ENCODE results near the gene TMEM107. TPM values are rescaled to one million over a fixed set of nuclear protein-coding genes. Genes with fewer than 3 reads are reported as not detected.

Gene TMEM107
- total RNA-seq, 1 experiment from 2014 or later = 134 TPM

DNA sequence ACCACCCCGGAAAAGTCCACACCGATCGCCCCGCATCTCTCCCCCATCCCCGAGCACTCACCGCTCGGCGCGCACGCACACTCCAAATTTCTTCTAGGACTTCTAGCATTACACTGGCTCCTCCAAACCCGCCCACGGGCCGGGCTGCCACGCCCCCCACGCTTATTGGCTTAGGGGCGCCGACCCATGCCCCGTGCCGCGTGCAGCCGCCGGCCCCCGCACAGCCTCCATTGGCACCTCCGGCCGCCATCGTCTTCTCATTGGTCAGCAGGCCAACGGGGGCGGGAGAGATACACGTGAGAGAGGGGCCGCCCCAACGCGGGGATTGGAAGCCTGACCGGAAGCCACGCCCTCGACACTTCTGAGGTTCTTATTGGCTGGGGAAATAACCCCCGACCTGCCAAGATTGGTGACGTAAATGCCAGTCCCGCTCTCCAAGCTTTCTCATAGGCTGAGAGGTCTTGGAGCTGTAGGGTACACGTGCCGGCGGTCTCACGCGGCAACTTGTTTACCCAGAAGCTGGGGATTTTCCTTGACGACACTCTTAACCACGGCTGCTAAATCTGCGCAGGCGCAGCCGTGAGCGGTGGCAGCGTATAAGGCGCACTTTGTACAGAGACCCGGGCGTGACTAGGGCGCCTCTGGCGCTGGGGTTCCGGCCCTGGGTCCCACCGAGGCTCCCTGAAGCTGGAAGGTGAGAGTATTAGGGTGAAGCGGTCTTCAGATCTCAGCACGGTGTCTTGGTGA, 19.8 kb downstream of the TMEM107 start:
- Histone ChIP-seq H2AFZ (ENCODE audit: low read length) (peak overlapping the region; percentile 83), H3K27ac (ENCODE audit: low read length) (peak overlapping the region; percentile 83), H4K20me1 (ENCODE audit: insufficient read depth, low read depth, low read length) (peaks cover 3% of the 10 kb centered on the region; the same call in 1 of the 2 replicates), H3K4me3 (ENCODE audit: low read length) (peak overlapping the region; percentile 94), H3K9me2 (replicated peaks; ENCODE audit: insufficient read depth, low read length) (no peaks in the 10 kb centered on the region), H3K36me3 (ENCODE audit: insufficient read depth, low read length) (peaks cover 9% of the 10 kb centered on the region; the same call in 1 of the 2 replicates), H3K4me1 (ENCODE audit: low read length) (peaks cover 69% of the 10 kb centered on the region), H3K4me2 (ENCODE audit: low read depth, low read length, poor library complexity, severe bottlenecking) (peak overlapping the region; percentile 96), H3K9me3 (ENCODE audit: low read length) (no peaks in the 10 kb centered on the region), H3K27me3 (ENCODE audit: low read length) (no peaks in the 10 kb centered on the region), H3K79me2 (ENCODE audit: low read length) (peaks cover 40% of the 10 kb centered on the region), H3K9ac (ENCODE audit: low read length) (peak overlapping the region; percentile 90)
- DNase-seq = peak; percentile 100

DNA sequence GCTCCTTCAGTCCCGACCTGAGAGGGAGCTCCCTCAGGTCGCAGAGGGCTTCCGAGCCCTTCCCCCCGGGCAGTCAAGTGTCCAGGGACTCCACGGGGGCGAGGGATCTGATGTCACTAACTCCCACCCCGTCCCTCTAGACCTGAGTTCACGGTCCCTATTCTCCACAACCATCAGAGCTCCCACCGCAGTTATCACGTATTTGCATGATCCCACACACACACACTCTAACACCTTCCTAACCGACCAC, 20.3 kb downstream of the TMEM107 start:
- Histone ChIP-seq H3K27me3 (ENCODE audit: low read length) (no peaks in the 10 kb centered on the region), H3K27ac (ENCODE audit: low read length) (no peak overlapping the region), H3K9me2 (replicated peaks; ENCODE audit: insufficient read depth, low read length) (no peaks in the 10 kb centered on the region), H3K79me2 (ENCODE audit: low read length) (peaks cover 39% of the 10 kb centered on the region), H3K4me2 (ENCODE audit: low read depth, low read length, poor library complexity, severe bottlenecking) (peak overlapping the region; percentile 96), H2AFZ (ENCODE audit: low read length) (peak overlapping the region; percentile 42; the same call in 1 of the 2 replicates), H3K36me3 (ENCODE audit: insufficient read depth, low read length) (peaks cover 8% of the 10 kb centered on the region; the same call in 1 of the 2 replicates), H4K20me1 (ENCODE audit: insufficient read depth, low read depth, low read length) (0 out of 2 replicates have a peak, but pooled peaks cover under 1% of the 10 kb centered on the region), H3K4me3 (ENCODE audit: low read length) (peak overlapping the region; percentile 94), H3K9ac (ENCODE audit: low read length) (peak overlapping the region; percentile 80), H3K4me1 (ENCODE audit: low read length) (peaks cover 67% of the 10 kb centered on the region), H3K9me3 (ENCODE audit: low read length) (no peaks in the 10 kb centered on the region)
- DNase-seq = no peak

DNA sequence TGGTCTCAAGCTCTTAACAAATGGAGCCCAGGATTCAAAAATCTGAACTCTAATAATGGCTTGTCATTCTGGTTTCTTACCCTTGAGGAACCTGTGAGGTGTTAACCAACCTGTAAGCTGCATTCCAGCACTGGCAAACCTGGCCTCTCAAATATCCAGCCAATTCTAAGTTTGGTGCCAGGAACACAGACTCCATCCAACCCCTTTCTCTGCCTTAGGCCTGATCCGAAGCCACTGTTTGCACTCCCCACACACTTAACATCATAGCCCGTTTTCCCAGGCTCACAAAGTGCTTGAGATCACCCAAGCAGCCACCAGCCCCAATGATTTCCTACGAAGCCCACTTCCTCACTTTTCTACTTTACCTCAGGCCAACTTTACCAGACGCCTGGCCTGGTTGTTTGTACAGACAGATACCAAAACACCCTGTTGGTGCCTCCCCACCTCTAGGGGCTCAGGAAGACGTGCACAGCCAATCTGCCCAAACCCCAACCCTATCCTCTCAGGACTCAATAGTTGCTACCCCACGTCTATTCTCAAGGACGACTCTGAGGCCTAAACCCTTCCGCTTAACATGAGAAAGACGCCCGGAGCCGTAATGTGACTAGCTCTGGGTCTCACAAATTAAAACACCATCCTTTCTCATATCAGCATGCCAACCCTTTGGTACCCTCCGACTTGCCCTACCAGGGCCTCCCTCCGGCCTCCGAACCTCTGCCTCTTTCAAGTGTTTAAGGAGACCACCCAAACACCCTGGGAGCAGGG, 20.8 kb downstream of the TMEM107 start:
- H3K4me2 ChIP-seq (ENCODE audit: low read depth, low read length, poor library complexity, severe bottlenecking) = peak overlapping the region; percentile 96
- H3K9me3 ChIP-seq (ENCODE audit: low read length) = no peaks in the 10 kb centered on the region
- H3K36me3 ChIP-seq (ENCODE audit: insufficient read depth, low read length) = peaks cover 8% of the 10 kb centered on the region; the same call in 1 of the 2 replicates
- no peak for DNase-seq
- peaks cover 68% of the 10 kb centered on the region for H3K4me1 ChIP-seq (ENCODE audit: low read length)
- no peaks in the 10 kb centered on the region for H3K9me2 ChIP-seq (replicated peaks; ENCODE audit: insufficient read depth, low read length)
- peaks cover 42% of the 10 kb centered on the region for H3K79me2 ChIP-seq (ENCODE audit: low read length)
- H3K27ac ChIP-seq (ENCODE audit: low read length) = no peak overlapping the region
- peak overlapping the region; percentile 80 for H3K9ac ChIP-seq (ENCODE audit: low read length)
- peaks cover 5% of the 10 kb centered on the region for H4K20me1 ChIP-seq (ENCODE audit: insufficient read depth, low read depth, low read length)
- H2AFZ ChIP-seq (ENCODE audit: low read length) = no peak overlapping the region
- no peaks in the 10 kb centered on the region for H3K27me3 ChIP-seq (ENCODE audit: low read length)
- H3K4me3 ChIP-seq (ENCODE audit: low read length) = peak overlapping the region; percentile 94

DNA sequence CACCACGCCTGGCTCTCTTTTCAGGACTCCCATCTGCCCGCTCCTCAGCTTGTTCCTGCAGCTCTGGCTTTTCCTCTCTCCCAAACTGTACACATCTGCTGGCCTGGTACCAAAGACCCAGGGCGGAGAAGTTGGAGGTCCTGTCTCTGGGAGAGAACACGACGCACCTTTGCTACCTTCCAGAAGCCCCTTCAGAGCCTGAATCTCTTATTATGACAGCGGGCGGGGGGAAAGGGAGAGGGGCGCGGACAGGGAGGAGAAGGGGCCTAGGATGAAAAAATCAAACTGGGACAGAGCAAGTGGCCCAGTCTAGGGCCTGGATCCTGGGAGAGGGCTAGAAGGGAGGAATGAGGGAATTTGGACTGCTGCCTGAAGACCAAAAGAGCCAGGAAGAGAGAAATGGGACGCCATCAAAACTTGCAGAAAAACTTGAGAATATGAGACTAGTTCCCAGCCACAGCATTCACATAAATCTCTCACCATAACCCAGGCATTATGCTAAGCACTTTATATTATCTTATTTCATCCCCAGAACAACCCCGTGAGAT, 21.5 kb downstream of the TMEM107 start:
- peak overlapping the region; percentile 80 for H3K9ac ChIP-seq (ENCODE audit: low read length)
- peaks cover 47% of the 10 kb centered on the region for H3K79me2 ChIP-seq (ENCODE audit: low read length)
- DNase-seq = no peak
- H3K4me1 ChIP-seq (ENCODE audit: low read length) = peaks cover 63% of the 10 kb centered on the region
- no peak overlapping the region for H2AFZ ChIP-seq (ENCODE audit: low read length)
- no peaks in the 10 kb centered on the region for H3K9me2 ChIP-seq (replicated peaks; ENCODE audit: insufficient read depth, low read length)
- H3K36me3 ChIP-seq (ENCODE audit: insufficient read depth, low read length) = peaks cover 5% of the 10 kb centered on the region; the same call in 1 of the 2 replicates
- H4K20me1 ChIP-seq (ENCODE audit: insufficient read depth, low read depth, low read length) = peaks cover 13% of the 10 kb centered on the region
- no peaks in the 10 kb centered on the region for H3K9me3 ChIP-seq (ENCODE audit: low read length)
- peak overlapping the region; percentile 96 for H3K4me2 ChIP-seq (ENCODE audit: low read depth, low read length, poor library complexity, severe bottlenecking)
- peak overlapping the region; percentile 94; the same call in 1 of the 2 replicates for H3K4me3 ChIP-seq (ENCODE audit: low read length)
- H3K27me3 ChIP-seq (ENCODE audit: low read length) = no peaks in the 10 kb centered on the region
- H3K27ac ChIP-seq (ENCODE audit: low read length) = no peak overlapping the region

DNA sequence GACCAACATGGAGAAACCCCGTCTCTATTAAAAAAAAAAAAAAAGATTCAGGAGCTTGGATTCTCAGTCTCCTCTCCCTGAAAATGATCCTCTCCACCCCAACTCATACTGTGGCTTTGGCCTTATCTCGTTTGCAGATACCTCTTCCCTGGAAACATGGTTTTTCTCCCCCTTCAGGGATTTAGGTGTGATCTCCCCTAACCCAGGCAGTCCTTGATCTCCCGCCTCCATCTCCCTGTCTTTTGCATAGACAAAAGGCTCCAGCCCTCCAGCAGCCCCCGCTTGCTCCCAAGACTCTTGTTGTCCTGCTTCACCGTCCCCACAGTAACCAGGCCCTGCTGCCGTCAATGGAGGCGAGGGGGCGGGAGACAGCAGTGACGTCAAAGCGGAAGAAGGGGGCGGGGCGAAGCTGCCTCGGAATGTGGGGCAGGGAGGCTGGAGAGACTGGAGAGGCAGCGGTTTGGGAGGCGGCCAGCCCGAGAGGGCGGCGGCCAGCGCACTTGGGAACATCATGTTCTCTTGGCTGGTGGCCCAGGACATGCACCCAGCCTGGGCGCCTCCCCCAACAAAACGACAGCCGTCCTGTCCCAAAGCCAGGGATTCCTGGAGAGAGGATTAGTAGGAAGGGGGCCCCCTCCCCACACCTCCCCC, 22.1 kb downstream of the TMEM107 start:
- Histone ChIP-seq H4K20me1 (ENCODE audit: insufficient read depth, low read depth, low read length) (peaks cover 13% of the 10 kb centered on the region), H3K4me2 (ENCODE audit: low read depth, low read length, poor library complexity, severe bottlenecking) (peak overlapping the region; percentile 96), H3K9me2 (replicated peaks; ENCODE audit: insufficient read depth, low read length) (no peaks in the 10 kb centered on the region), H3K9ac (ENCODE audit: low read length) (peak overlapping the region; percentile 80), H3K9me3 (ENCODE audit: low read length) (no peaks in the 10 kb centered on the region), H3K4me3 (ENCODE audit: low read length) (peak overlapping the region; percentile 94), H3K4me1 (ENCODE audit: low read length) (peaks cover 59% of the 10 kb centered on the region), H3K27ac (ENCODE audit: low read length) (peak overlapping the region; percentile 34; the same call in 1 of the 2 replicates), H3K79me2 (ENCODE audit: low read length) (peaks cover 43% of the 10 kb centered on the region), H3K27me3 (ENCODE audit: low read length) (no peaks in the 10 kb centered on the region), H3K36me3 (ENCODE audit: insufficient read depth, low read length) (no peaks in the 10 kb centered on the region), H2AFZ (ENCODE audit: low read length) (no peak overlapping the region)
- DNase-seq = peak; percentile 89

DNA sequence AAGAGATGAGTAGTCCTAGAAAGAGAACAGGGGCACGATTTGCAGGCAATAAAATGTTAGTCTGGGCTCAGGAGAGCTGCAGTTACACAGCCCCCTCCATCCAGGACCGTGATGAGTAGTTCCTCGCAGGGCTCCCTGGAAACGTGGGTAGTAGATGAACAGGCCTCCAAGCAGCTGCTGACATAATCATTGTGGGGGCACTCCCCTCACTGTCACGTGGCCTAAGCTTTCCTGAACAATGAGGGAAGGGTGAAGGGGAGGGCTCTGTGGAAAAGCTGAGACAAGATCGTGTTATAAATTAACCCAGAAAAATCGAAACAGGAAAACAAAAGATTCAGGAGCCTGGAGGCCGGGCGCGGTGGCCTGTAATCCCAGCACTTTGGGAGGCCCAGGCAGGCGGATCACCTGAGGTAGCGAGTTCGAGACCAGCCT, 22.6 kb downstream of the TMEM107 start:
- Histone ChIP-seq H3K79me2 (ENCODE audit: low read length) (peaks cover 43% of the 10 kb centered on the region), H3K4me2 (ENCODE audit: low read depth, low read length, poor library complexity, severe bottlenecking) (peak overlapping the region; percentile 96), H3K27ac (ENCODE audit: low read length) (peak overlapping the region; percentile 34; the same call in 1 of the 2 replicates), H4K20me1 (ENCODE audit: insufficient read depth, low read depth, low read length) (peaks cover 13% of the 10 kb centered on the region), H3K4me3 (ENCODE audit: low read length) (no peak overlapping the region), H3K9me2 (replicated peaks; ENCODE audit: insufficient read depth, low read length) (no peaks in the 10 kb centered on the region), H3K9ac (ENCODE audit: low read length) (peak overlapping the region; percentile 80), H3K27me3 (ENCODE audit: low read length) (no peaks in the 10 kb centered on the region), H2AFZ (ENCODE audit: low read length) (no peak overlapping the region), H3K36me3 (ENCODE audit: insufficient read depth, low read length) (no peaks in the 10 kb centered on the region), H3K4me1 (ENCODE audit: low read length) (peaks cover 57% of the 10 kb centered on the region), H3K9me3 (ENCODE audit: low read length) (no peaks in the 10 kb centered on the region)
- DNase-seq = no peak

DNA sequence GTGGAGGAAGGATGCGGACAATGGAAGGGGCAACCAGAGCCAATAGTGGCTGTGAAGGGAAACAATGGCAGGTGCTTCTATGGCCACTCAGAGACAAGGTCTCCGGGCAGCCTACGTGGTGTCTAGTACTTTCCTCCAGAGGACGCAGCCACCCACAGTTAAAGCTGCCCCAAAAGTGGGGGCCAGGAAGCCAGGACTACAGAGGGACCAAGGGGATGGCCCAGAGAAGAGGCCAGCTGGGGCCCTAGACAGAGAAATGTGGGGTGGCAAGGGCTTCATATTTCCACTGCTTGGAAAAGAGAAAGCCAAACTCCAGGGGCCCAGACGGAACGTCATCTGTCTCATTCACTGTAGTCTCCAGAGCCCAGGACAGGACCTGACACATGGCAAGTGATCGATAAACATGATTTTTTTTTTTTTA, 23.1 kb downstream of the TMEM107 start:
- H3K9ac ChIP-seq (ENCODE audit: low read length) = no peak overlapping the region; the same call in 1 of the 2 replicates
- H3K79me2 ChIP-seq (ENCODE audit: low read length) = peaks cover 43% of the 10 kb centered on the region
- no peaks in the 10 kb centered on the region for H3K9me3 ChIP-seq (ENCODE audit: low read length)
- no peak for DNase-seq
- no peak overlapping the region for H2AFZ ChIP-seq (ENCODE audit: low read length)
- 0 out of 2 replicates have a peak, but pooled peaks cover 3% of the 10 kb centered on the region for H3K36me3 ChIP-seq (ENCODE audit: insufficient read depth, low read length)
- H3K27ac ChIP-seq (ENCODE audit: low read length) = no peak overlapping the region
- H4K20me1 ChIP-seq (ENCODE audit: insufficient read depth, low read depth, low read length) = peaks cover 13% of the 10 kb centered on the region
- H3K9me2 ChIP-seq (replicated peaks; ENCODE audit: insufficient read depth, low read length) = no peaks in the 10 kb centered on the region
- H3K4me2 ChIP-seq (ENCODE audit: low read depth, low read length, poor library complexity, severe bottlenecking) = peak overlapping the region; percentile 97
- H3K4me1 ChIP-seq (ENCODE audit: low read length) = peaks cover 55% of the 10 kb centered on the region
- H3K27me3 ChIP-seq (ENCODE audit: low read length) = no peaks in the 10 kb centered on the region
- no peak overlapping the region; the same call in 1 of the 2 replicates for H3K4me3 ChIP-seq (ENCODE audit: low read length)

All from Karpas-422 (cell line).